Stimulated activated CD8-positive, alpha-beta memory T cell treated with anti-CD3 and anti-CD28 coated beads, Interleukin-15, amount 100 ng/mL, for 1 hour (primary cell): Measurements from ENCODE around the gene ZNF414.
A peak's percentile ranks its signal among the peaks of the same experiment; 100 is the strongest.
"Not testable (repeated sequence)": the region's sequence is repeated elsewhere in the genome, so short reads cannot be mapped to it uniquely, and the experiment has no call there.

ENCODE experiments used
- DNase-seq: peaks from one replicate; pipeline ENCODE4 v3.0.0-alpha.2; 2020; ENCODE audit warnings: low read depth

Gene ZNF414

GRCh38 chr19:8517551-8518442 is 3.8 kb upstream of the ZNF414 start:
- peak; percentile 17 for DNase-seq

- peak; percentile 16 for DNase-seq
Observed at GRCh38 chr19:8515317-8515716, 1.4 kb upstream of the ZNF414 start.

DNA sequence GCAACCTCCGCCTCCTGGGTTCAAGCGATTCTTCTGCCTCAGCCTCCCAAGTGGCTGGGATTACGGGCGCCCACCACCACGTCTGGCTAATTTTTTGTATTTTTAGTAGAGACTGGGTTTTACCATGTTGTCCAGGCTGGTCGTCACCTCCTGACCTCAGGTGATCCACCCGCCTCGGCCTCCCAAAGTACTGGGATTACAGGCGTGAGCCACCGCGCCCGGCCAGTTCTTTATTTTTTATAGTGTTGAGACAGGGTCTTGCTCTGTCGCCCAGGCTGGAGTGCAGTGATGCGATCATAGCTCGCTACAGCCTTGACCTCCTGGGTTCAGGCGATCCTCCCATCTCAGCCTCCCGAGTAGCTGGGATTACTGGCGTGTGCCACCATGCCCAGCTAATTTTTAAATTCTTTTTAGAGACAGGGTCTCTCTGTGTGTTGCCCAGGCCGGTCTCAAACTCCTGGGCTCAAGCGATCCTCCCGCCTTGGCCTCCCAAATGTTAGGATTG is 590 bp upstream of the ZNF414 start:
- DNase-seq, result not testable (repeated sequence)

- no peak for DNase-seq
Observed at GRCh38 chr19:8513036-8513686, 806 bp downstream of the ZNF414 start.

- no peak for DNase-seq
Observed at GRCh38 chr19:8512115-8512967, 1.6 kb downstream of the ZNF414 start.

DNA sequence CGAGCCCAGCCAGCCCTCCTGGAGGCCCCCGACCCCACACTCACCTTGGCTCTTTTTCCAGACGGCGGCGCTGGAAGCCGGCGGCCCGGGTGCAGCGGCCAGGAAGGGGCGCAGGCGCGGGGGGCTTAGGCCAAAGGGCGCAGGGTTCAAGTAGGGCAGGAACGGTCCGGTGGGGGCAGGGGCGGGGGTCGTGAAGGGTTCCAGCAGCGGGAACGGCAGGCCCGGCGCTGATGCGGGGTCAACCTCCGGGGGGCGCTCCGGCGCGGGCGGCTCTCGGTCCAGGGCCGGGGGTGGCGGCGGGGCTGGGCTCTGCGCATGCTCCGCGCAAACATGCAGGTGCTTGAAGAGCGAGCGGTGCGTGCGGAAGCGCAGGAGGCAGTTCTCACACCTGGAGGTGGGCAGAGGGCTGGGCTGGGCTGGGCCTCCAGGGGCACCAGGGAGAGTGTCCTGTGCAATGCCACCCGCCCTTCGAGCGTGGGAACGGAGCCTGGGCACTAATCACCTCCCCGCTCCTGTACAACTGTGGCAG is 2.3 kb downstream of the ZNF414 start:
- no peak for DNase-seq

- DNase-seq, result no peak
Observed at GRCh38 chr19:8510589-8511115, 3.3 kb downstream of the ZNF414 start.

DNA sequence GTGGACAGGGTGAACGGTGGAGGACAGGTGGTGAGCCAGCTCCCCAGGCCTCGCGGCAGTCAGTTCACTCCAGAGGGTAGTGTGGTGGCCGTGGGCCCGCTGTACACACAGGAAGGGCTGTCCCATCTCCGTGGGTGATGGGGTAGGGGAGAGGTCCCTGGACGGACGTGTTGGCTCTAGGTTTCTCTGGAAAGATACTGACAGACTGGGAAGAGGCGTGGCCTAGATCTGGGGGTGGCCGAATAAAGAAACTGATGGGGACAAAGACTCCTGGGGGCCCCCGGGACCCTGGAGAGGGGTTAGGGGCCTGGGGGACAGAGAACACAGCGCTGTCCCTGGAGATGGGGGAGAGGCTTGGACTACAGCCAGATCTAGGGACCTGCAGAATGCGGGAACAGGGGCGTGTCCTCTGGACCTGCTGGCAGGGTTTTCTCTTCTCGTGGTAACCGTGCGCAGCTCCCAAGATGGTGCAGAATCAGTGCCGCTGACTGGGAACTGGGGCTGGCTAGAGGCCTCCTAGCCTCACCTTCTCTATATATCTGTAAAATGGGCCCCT is 7.5 kb downstream of the ZNF414 start:
- no peak for DNase-seq

DNA sequence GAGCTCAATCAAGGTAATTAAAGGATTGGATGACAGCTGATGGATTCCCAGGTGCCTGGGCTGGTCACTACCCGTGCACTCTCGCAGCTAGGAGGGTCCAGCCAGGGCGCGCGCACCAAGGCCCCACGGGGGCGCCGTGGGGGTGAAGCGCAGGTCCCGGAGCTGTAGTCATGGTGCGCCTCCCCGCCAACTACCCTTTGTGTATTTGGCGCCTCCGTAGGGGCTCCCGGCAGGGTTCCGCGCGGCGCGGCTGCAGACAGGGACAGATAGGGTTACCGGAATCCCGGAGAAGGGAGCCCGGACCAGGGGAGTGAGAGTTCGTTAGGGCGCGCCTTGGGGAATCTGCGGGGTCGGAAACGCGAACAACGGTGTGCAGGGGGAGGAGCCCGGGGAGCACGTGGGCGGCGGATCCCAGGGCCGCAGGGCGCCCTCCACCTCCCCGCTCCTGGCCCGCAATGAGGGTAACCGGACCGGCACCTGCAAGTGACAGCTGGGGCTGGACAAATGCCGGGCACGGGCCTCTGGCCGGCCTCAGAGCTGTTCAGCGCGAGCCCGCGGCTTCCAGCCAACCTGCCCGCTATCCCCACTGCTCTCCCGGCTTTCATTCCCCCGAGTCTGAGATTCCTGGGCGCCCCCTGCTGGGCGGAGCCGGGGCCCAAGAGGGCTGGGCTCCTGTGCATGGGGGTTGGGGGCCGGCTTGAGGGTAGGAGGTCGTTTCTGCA is 8.1 kb downstream of the ZNF414 start:
- peak; percentile 46 for DNase-seq

GRCh38 chr19:8504919-8505318 is 9.0 kb downstream of the ZNF414 start:
- no peak for DNase-seq

- no peak for DNase-seq
Observed at GRCh38 chr19:8504171-8504570, 9.8 kb downstream of the ZNF414 start.

DNA sequence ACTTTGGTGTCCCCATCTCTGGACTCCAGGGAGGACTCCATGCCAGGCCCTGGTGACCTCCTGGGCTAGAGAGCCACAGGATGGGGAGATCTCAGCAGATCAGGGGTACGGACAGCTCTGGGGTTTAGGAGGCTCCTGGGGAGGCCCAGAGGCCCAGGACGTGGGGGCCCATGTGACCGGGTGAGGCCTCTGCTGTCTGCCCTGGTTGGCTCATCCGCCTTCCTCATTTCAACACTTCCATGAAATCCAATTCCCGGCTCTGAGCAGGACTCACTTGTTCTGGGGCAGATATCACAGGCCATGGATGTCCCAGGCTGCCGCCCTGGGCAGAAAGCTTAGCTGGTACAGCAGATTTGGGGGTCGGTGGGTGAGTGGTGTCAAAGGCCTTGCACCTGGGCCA is 10.5 kb downstream of the ZNF414 start:
- no peak for DNase-seq

- DNase-seq, result no peak
Observed at GRCh38 chr19:8501981-8502380, 12.0 kb downstream of the ZNF414 start.

DNA sequence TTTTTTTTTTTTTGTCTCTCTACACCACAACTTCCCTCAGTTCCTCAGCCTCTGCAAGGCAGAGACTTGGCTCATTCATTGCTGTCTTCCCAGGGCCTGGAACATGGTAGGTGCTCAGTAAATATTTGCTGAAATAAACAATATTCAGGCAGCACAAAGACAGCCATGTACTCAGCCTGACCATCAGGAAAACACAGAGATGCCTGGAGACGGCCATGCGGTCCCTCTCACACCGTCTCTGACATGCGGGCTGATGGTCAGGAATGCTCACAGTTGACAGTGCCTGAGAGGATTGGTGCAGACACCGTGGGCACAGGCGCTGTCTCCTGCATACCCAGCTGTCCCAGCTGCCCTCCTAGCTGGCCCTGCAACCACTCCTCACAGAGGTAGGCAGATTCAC is 12.5 kb downstream of the ZNF414 start:
- no peak for DNase-seq

- no peak for DNase-seq
Observed at GRCh38 chr19:8500158-8500557, 13.8 kb downstream of the ZNF414 start.

DNA sequence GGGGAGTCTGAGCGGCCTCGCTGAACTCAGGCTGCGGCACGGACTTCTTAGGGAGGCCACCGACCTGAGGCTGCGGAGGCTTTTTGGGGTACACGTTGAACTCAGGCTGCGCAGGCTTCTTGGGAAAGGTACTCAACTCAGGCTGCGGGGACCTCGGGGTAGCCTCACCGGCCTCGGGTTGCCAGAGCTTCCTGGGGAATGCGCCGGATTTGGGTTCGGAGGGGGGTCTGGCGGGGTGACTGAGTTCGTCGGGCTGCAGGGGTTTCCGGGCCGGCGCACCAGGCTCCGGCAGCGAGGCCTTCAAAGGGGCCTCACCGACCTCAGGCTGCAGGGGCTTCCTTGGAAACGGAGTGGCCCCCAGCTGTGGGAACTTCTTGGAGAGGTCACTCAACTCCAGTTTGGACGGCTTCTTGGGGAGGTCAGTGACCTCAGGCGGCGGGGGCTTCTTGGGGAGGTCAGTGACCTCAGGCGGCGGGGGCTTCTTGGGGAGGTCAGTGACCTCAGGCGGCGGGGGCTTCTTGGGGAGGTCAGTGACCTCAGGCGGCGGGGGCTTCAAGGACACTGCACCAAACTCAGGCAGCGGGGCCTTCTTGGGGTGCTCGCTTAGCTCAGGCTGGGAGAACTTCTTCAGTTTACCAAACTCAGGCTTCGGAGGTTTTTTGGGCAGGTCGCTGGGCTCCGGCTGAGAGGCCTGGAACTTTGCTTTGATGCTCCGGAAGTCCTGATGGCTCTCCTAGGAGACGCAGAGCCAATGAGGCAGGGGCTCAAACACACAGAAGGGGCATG is 14.7 kb downstream of the ZNF414 start:
- no peak for DNase-seq

DNA sequence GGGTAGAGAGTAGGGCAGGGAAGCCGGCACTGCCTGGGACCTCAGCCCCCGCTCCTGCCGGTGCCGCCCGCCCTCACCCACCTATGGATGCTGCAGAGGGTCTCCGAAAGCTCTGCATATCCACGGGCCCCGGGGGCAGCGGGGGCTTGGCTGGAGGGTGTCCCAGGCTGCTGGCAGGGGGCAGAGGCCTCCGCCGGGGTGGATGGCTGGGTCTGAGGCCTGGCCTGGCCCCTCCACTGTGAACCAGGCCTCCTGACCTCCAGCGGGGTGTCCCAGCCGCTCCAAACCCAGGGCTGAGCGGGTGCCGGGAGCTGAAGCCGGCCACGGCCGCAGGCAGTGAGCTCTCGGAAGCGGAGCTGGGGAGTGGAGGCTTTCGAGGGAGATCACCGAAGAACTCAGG is 15.7 kb downstream of the ZNF414 start:
- DNase-seq, result no peak

DNA sequence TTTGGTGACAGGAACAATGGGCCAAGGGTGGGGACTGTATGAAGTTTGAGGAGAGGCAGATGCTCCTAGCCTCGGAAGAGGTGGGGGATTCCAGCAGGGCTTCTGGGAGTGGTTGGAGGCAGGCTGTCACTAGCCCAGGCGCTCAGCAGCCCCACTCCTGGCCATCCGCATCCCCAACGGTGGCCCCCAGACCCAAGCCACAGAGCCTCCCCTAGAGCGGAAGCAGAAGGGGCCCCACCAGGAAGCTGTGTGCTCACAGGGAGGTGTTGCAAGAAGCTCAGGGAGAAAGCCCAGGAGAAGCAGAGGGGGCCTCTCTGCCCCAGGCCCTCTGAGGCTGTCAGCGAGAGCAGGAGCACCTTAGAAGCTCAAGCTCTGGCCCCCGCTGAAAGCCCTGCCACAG is 19.8 kb downstream of the ZNF414 start:
- no peak for DNase-seq

DNA sequence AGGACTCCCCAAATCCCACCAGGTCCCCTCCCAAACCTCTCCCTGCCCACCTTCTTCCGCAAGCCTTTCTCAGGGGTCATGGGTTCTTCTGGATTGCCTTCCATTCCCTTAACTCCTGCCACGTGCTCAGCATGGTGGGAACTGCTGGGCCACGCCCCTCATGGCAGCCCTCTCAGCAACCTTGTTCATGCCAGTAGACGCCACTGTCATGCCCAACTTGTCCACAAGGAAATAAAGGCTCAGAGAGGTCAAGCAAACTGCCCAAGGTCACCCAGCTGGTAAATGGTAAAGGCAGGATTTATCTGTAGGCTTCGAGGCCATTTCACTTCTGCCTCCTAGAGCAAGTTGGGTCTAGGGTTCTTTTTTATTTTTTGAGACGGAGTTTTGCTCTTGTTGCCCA is 22.4 kb downstream of the ZNF414 start:
- DNase-seq, result no peak

DNA sequence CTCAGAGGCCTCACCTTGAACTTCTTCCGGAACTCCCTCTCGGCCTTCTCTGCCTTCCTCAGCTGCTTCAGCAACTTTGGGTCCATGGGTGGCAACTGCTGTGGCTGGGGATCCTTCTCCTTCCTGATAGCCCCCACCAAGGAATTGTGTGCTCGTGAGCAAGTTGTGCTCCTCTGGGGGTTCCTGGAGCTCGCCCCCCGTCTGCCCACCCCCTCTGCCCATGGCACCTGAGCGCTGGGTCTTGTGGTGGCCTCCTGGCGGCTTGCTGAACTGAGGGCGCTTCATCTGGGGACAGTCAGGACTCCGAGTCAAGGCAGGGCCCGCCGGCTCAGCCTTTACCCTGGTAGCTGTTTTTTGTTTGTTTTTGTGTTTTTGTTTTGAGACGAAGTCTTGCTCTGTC is 23.1 kb downstream of the ZNF414 start:
- no peak for DNase-seq
